Activated CD4-positive, alpha-beta T cell treated with anti-CD3 and anti-CD28 coated beads for 36 hours (primary cell): ENCODE data around the gene PBX3. TPM values are rescaled to one million over a fixed set of nuclear protein-coding genes. Genes with fewer than 3 reads are reported as not detected.

ENCODE experiments used
- ATAC-seq: fragments of 200-7000 bp; cut with Tn5 transposase; one replicate; pipeline ENCODE4 v1.10.0; 2021; ENCODE audit warnings: mild to moderate bottlenecking, moderate library complexity
- CTCF ChIA-PET: fragments of 350-600 bp; sonication (Branson Sonifier 250); formaldehyde crosslinking; loops from one replicate; lab custom pipeline; 2021; ENCODE audit warnings: antibody characterized with exemption; lab: Charles Lee
- POLR2A ChIA-PET: fragments of 350-600 bp; sonication (Branson Sonifier 250); formaldehyde crosslinking; loops from one replicate; lab custom pipeline; 2021; ENCODE audit warnings: antibody characterized with exemption, inconsistent platforms; lab: Charles Lee
- DNase-seq: peaks from one replicate; pipeline ENCODE4 v3.0.0-alpha.2; 2020
- H3K27ac Mint-ChIP-seq: one replicate; pipeline ENCODE4 v1.8.0; 2021; ENCODE audit warnings: mixed read lengths
- H3K27me3 Mint-ChIP-seq: one replicate; pipeline ENCODE4 v1.8.0; 2021; ENCODE audit warnings: mixed read lengths
- H3K36me3 Mint-ChIP-seq: one replicate; pipeline ENCODE4 v1.8.0; 2021; ENCODE audit warnings: low read depth, mixed read lengths
- H3K4me1 Mint-ChIP-seq: one replicate; pipeline ENCODE4 v1.8.0; 2021; ENCODE audit warnings: mixed read lengths
- H3K4me3 Mint-ChIP-seq: one replicate; pipeline ENCODE4 v1.8.0; 2021; ENCODE audit warnings: mild to moderate bottlenecking, moderate library complexity, mixed read lengths
- H3K9me3 Mint-ChIP-seq: one replicate; pipeline ENCODE4 v1.8.0; 2021; ENCODE audit warnings: low read depth, mixed read lengths
- intact Hi-C, 2 experiments: fragments of 100-400 bp; cut with DNase I in 1 of 2; cut with micrococcal nuclease in 1 of 2; formaldehyde crosslinking; loops; one replicate each; pipeline versions ENCODE4 v1.14.2 to v1.15.1; 2022 to 2024; cut with DNase I, micrococcal nuclease
- total RNA-seq, 2 experiments: library from RNA; stranded (reverse); gene quantifications; one replicate each; pipeline ENCODE4 v1.2.3, GENCODE V29; 2021

The PBX3 gene
- total RNA-seq, 2 experiments from 2014 or later: 11.3 to 11.4 TPM

DNA sequence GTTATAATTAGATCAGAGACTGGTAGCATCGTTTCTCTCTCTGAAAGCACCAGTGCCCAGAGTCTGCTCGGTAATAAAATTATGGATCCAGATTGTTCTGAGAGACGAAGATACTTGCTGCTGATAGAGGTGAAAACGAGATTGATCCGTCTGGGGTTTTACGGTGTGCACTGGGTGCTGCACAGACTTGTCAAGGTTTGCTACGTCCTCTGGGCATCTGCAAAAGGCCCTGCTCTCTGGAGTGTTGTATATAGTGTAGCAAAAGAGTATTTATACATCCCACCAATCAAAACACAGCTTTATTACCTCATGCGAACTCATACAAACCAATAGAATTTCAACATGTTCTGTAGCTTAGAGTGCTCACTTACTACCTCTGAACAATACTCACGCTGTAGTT is 219.3 kb downstream of the PBX3 start:
- CTCF ChIA-PET: interaction anchor here (0.5 to 0.6 kb wide), 2 partner anchors 16 to 84 kb away, joined by 3 read pairs; no protein-coding TSS in a partner anchor
- no peak for DNase-seq
- peaks cover 3% of the 10 kb centered on the region for H3K36me3 Mint-ChIP-seq
- H3K4me3 Mint-ChIP-seq: no peak overlapping the region
- peak; percentile 19 for ATAC-seq
- no peak overlapping the region for H3K27ac Mint-ChIP-seq
- intact Hi-C loops: no loop called here
- H3K4me1 Mint-ChIP-seq: peaks cover 11% of the 10 kb centered on the region
- POLR2A ChIA-PET: no interaction called here
- H3K27me3 Mint-ChIP-seq: no peaks in the 10 kb centered on the region
- no peaks in the 10 kb centered on the region for H3K9me3 Mint-ChIP-seq

DNA sequence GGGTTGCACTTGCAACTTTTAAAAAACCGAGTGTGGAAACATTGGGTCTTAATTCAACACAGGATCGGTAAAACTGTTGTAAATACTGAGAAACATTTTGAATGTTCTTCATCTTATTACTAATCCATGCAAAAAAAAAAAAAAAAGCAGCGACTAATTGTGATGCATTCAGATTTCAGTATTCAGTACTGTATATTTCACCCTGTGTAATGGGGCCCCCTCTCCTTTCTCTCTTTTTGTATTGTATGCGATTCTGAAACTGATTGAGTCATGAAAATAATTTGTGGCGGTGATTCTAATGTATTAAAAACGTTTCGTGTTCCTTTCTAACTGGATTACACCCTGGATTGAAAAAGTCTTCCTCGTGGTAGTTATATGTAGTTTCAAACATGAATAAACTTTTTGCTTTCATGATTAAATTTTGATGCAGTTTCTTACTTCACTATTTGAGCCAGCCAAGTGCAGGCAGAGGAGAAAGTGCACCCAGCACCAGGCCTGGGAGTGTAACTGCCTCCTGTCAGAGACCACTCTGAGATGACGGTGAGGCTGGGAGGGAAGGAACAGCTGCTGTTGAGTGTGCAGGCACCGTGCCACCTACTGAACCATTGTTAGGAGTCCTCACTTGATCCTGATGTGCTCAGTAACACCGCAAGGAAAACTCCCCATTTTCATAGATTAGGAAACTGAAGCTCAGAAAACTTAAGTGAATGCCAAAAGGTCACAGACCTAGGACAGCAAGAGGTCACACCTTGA is 220.0 kb downstream of the PBX3 start:
- Mint-ChIP-seq H3K27me3 (no peaks in the 10 kb centered on the region), H3K4me3 (no peak overlapping the region), H3K36me3 (no peaks in the 10 kb centered on the region), H3K27ac (no peak overlapping the region), H3K4me1 (peaks cover 11% of the 10 kb centered on the region), H3K9me3 (no peaks in the 10 kb centered on the region)
- intact Hi-C loops: no loop called here
- ChIA-PET POLR2A (no interaction called here), CTCF (interaction anchor here (0.5 kb wide), 1 partner anchor 16 kb away, joined by 3 read pairs; no protein-coding TSS in a partner anchor)
- peak; percentile 82 for ATAC-seq
- DNase-seq: peak; percentile 9

DNA sequence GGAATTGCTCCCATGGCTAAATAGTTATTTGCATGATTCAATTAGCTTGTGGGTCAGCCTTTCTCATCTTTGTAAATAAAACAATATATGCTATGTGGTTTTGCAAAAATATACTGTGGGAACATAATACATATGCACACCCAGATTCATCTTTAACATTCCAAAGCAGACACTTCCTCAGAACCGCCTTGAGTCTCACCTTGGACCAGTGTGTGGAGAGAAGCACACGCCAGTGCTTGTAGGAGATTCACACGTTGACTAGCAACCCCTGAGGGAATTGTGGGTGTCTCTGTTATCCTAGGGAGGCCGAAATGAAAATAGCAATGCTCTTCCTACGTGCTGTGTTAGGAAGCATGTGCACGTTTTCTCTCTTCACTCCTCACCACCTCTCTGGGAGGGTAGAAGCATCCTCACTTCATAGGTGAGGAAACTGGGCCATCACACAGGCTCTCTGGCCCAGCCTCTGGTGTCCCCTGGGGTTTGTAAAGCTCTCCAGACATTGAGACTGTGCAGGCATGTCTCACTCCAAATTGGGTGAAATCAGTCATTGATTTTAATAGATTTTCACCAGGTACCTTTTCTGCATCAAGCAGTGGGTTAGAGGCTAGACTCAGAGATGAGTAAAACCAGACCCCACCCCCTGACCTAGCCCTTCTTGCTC is 221.7 kb downstream of the PBX3 start:
- intact Hi-C loops: no loop called here
- H3K4me1 Mint-ChIP-seq: peaks cover 11% of the 10 kb centered on the region
- H3K4me3 Mint-ChIP-seq: no peak overlapping the region
- no peaks in the 10 kb centered on the region for H3K36me3 Mint-ChIP-seq
- POLR2A ChIA-PET: no interaction called here
- no peaks in the 10 kb centered on the region for H3K27me3 Mint-ChIP-seq
- CTCF ChIA-PET: no interaction called here
- ATAC-seq: no peak
- no peak overlapping the region for H3K27ac Mint-ChIP-seq
- no peaks in the 10 kb centered on the region for H3K9me3 Mint-ChIP-seq
- DNase-seq: no peak

DNA sequence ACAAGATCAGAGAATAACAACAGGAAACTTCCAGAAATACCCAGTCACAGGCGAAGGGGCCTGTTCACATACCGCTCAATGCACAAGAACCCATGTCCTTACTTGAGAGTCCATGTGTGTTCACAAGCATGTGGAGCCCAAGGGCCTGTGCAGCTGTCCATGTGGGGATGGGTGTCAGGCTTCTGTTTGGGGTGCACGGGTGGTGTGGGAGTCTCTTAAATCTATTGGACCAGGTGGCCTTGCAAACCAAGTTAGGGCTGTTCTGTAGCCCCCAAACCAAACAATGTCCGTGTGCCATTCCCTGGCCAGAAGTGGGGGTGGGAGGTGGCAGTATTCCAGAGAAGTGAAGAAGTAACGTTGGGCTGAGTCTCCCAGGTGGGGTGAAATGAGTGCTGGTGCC is 222.3 kb downstream of the PBX3 start:
- Mint-ChIP-seq H3K4me3 (no peak overlapping the region), H3K27me3 (no peaks in the 10 kb centered on the region), H3K4me1 (peaks cover 11% of the 10 kb centered on the region), H3K9me3 (no peaks in the 10 kb centered on the region), H3K36me3 (no peaks in the 10 kb centered on the region), H3K27ac (no peak overlapping the region)
- ATAC-seq: no peak
- ChIA-PET POLR2A (no interaction called here), CTCF (no interaction called here)
- DNase-seq: no peak
- intact Hi-C loops: no loop called here

DNA sequence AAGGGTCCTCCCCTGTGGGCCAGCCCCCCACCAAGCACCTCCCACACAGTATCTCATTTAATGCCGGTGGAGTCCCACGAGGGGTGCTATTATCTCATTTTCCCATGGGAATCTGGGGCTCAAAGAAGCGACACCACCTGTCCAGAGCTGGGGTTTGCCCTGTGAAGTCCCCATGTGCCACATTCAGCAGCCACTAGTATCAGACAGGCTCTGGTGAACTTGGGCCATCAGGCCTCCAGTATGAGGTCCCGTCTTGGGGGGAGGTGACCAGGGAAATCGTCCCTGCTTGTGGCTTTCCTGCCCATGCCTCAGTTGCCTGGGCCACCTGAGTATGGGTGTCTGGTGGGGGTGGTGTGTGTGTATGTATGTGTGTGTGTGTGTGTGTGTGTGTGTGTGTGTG is 222.7 kb downstream of the PBX3 start:
- no peak overlapping the region for H3K4me3 Mint-ChIP-seq
- CTCF ChIA-PET: no interaction called here
- POLR2A ChIA-PET: no interaction called here
- ATAC-seq (no peak), DNase-seq (no peak)
- no peaks in the 10 kb centered on the region for H3K36me3 Mint-ChIP-seq
- H3K9me3 Mint-ChIP-seq: no peaks in the 10 kb centered on the region
- no peak overlapping the region for H3K27ac Mint-ChIP-seq
- no peaks in the 10 kb centered on the region for H3K27me3 Mint-ChIP-seq
- H3K4me1 Mint-ChIP-seq: peaks cover 11% of the 10 kb centered on the region
- intact Hi-C loops: no loop called here

DNA sequence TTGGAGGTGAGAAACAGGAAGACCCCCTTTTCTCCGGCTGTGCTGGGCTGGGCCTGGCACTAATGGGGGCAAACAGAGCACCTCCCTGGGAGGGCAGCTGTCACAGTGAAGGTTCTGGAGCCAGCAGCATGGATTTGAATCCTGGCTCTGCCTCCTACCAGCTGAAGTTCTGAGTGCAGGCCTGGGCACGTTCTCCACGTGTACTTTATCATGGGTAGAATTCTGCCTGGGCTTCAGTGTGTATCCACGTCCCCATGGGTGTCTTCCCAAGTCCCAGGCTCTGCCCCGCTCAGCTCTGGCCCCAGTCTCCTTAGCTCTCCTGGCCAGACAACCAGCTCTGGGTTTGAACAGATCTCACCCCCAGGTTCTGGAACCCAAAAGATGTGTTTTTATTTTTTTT is 223.2 kb downstream of the PBX3 start:
- no peak overlapping the region for H3K4me3 Mint-ChIP-seq
- no peak for DNase-seq
- ChIA-PET POLR2A (no interaction called here), CTCF (no interaction called here)
- intact Hi-C loops: no loop called here
- no peaks in the 10 kb centered on the region for H3K36me3 Mint-ChIP-seq
- no peaks in the 10 kb centered on the region for H3K9me3 Mint-ChIP-seq
- no peak for ATAC-seq
- H3K27me3 Mint-ChIP-seq: no peaks in the 10 kb centered on the region
- peaks cover 11% of the 10 kb centered on the region for H3K4me1 Mint-ChIP-seq
- no peak overlapping the region for H3K27ac Mint-ChIP-seq

DNA sequence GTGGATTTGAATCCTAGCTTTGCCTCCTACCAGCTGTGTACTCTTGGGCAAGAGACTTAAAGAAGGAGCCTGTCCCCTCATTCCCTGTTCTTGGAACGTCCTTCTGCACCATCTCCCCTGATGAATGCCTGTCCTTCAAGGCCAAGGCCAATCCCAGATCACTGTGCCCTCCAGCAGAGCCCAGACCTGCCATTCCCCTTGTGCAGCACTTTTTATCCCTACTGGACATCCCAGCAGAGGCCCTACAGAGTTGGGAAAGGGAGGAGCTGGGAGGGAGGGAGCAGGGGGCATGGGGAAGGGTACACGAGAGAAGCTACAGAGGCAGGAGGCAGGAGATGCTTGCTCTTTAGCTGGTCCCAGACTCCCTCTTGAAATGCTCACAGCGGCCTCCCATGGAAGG is 223.9 kb downstream of the PBX3 start:
- DNase-seq: no peak
- CTCF ChIA-PET: interaction anchor here (0.7 kb wide), 1 partner anchor 976 kb away, joined by 3 read pairs; no protein-coding TSS in a partner anchor
- Mint-ChIP-seq H3K4me1 (peaks cover 11% of the 10 kb centered on the region), H3K9me3 (no peaks in the 10 kb centered on the region), H3K27ac (no peak overlapping the region), H3K27me3 (no peaks in the 10 kb centered on the region), H3K4me3 (no peak overlapping the region), H3K36me3 (no peaks in the 10 kb centered on the region)
- intact Hi-C loops: no loop called here
- POLR2A ChIA-PET: no interaction called here
- ATAC-seq: no peak

DNA sequence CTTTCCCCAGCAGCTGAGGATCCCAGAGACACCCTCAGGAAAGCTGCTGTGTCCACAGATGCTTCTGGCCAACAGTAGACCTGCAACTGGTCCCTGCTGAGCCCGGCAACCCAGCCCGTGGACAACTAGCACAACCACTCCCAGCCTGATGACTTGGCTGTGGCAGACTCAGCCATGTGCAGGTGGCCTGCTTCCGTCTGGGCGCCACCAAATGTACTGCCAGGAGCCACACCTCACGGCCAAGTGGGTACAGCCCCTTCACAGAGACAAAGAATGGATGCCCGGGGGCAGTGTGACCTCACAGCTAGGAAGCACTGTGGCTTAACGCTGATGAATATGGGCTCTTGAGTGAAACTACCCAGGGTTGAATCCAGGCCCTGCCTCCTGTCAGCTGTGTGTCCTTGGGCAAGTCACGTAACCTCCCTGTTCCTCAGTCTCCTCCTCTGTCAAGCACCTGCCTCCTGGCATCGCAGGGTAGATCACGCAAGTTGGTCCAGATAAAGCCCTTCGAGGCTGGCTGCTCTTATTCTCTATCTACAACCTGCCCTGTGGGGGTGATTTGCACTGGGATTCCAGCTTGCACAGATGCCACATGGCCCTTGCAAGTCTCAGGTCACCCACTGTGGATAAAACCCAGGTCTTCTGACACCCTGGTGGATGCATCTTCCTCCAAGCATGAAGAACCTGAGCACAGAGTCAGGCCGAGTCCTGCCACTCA is 225.0 kb downstream of the PBX3 start:
- Mint-ChIP-seq H3K27me3 (peaks cover 2% of the 10 kb centered on the region), H3K36me3 (no peaks in the 10 kb centered on the region), H3K9me3 (no peaks in the 10 kb centered on the region), H3K4me3 (no peak overlapping the region), H3K4me1 (peaks cover 3% of the 10 kb centered on the region), H3K27ac (no peak overlapping the region)
- ATAC-seq: no peak
- intact Hi-C loops: no loop called here
- CTCF ChIA-PET: no interaction called here
- no peak for DNase-seq
- POLR2A ChIA-PET: no interaction called here

DNA sequence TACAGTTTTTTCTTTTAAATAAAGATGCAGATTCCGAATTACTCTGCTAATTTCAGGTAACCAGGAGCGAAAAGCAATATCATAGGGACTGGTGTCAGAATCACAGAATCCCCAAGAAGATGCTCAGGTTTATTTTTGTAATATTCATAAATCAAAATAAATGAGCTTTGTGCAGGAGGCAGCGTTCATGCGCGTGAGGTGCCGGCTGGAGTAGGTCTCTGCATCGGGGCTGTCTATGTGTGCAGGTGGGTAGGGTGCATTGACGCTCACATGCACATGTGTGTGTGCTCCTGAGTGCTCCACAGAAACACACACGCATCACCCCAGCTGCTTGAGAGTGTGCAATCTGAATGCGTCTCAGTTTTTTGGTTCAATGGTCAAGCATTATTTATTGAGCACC is 226.4 kb downstream of the PBX3 start:
- intact Hi-C loops: no loop called here
- ChIA-PET POLR2A (no interaction called here), CTCF (interaction anchor here (0.5 kb wide), 1 partner anchor 1150 kb away, joined by 3 read pairs; no protein-coding TSS in a partner anchor)
- H3K27ac Mint-ChIP-seq: no peak overlapping the region
- no peaks in the 10 kb centered on the region for H3K9me3 Mint-ChIP-seq
- DNase-seq (no peak), ATAC-seq (no peak)
- no peaks in the 10 kb centered on the region for H3K36me3 Mint-ChIP-seq
- peaks cover 3% of the 10 kb centered on the region for H3K27me3 Mint-ChIP-seq
- no peaks in the 10 kb centered on the region for H3K4me1 Mint-ChIP-seq
- no peak overlapping the region for H3K4me3 Mint-ChIP-seq

DNA sequence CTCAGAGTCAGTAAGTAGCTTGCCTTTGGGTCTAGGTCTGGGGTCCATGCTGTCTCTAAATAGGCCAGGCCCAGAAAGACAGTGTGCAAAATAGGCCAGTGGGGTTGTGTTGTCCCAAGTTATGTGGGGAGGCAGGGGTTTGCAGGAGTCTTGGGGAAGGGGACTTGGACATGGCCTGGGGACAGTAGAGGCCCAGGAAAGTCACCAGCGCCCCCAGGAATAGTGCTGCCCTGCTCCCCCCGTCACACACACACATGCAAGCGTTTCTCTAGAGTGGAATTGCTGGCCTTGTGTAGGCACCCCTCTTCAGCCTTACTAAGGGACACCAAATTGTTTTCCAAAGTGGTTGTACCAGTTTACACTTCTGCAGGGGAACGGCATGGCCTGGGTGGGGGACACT is 227.5 kb downstream of the PBX3 start:
- intact Hi-C loops: no loop called here
- POLR2A ChIA-PET: no interaction called here
- CTCF ChIA-PET: no interaction called here
- Mint-ChIP-seq H3K4me1 (no peaks in the 10 kb centered on the region), H3K27ac (no peak overlapping the region), H3K4me3 (no peak overlapping the region), H3K27me3 (peaks cover 3% of the 10 kb centered on the region), H3K36me3 (no peaks in the 10 kb centered on the region), H3K9me3 (peaks cover 4% of the 10 kb centered on the region)
- ATAC-seq: no peak
- DNase-seq: no peak

DNA sequence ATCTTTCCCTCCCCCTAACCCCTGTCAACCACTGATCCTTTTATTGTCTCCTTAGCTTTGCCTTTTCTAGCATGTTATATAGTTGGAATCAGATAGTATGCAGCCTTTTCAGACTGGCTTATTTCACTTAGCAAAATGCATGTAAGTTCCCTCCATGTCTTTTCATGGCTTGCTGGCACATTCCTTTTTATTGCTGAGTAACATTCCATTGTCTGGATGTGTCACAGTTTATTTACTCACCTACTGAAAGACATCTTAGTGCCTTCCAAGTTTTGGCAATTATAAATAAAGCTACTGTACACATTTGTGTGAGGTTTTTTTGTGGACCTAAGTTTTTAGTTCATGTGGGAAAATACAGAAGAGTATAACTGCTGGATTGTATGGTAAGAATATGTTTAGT is 230.1 kb downstream of the PBX3 start:
- intact Hi-C loops: no loop called here
- no peak for DNase-seq
- no peaks in the 10 kb centered on the region for H3K36me3 Mint-ChIP-seq
- ATAC-seq: no peak
- no peak overlapping the region for H3K27ac Mint-ChIP-seq
- ChIA-PET POLR2A (no interaction called here), CTCF (interaction anchor here (0.6 kb wide), 1 partner anchor 203 kb away, joined by 4 read pairs; no protein-coding TSS in a partner anchor)
- no peaks in the 10 kb centered on the region for H3K4me1 Mint-ChIP-seq
- peaks cover 18% of the 10 kb centered on the region for H3K9me3 Mint-ChIP-seq
- H3K27me3 Mint-ChIP-seq: peaks cover 9% of the 10 kb centered on the region
- no peak overlapping the region for H3K4me3 Mint-ChIP-seq
